Gastroesophageal sphincter (tissue), 3 donors: ENCODE data around the gene EXOC2.

Source experiments
- POLR2A ChIP-seq, 2 donors: fragments of 450-650 bp; IDR thresholded peaks; one replicate each; pipeline ENCODE4 v1.6.1; 2017; ENCODE audit warnings: antibody characterized with exemption in 2 of 2, mild to moderate bottlenecking in 2 of 2, moderate library complexity in 1 of 2
- TF ChIP-seq, protein P1 (sequence below), 4 experiments: fragments of 200-600 bp in 2 of 4; fragments of 450-650 bp in 2 of 4; sonication (generic) in 1 of 4; IDR thresholded peaks; one replicate each; pipeline ENCODE4 v1.5.1; 2017 to 2019; ENCODE audit warnings: antibody characterized with exemption in 4 of 4, mild to moderate bottlenecking in 2 of 4, moderate library complexity in 2 of 4

DNA sequence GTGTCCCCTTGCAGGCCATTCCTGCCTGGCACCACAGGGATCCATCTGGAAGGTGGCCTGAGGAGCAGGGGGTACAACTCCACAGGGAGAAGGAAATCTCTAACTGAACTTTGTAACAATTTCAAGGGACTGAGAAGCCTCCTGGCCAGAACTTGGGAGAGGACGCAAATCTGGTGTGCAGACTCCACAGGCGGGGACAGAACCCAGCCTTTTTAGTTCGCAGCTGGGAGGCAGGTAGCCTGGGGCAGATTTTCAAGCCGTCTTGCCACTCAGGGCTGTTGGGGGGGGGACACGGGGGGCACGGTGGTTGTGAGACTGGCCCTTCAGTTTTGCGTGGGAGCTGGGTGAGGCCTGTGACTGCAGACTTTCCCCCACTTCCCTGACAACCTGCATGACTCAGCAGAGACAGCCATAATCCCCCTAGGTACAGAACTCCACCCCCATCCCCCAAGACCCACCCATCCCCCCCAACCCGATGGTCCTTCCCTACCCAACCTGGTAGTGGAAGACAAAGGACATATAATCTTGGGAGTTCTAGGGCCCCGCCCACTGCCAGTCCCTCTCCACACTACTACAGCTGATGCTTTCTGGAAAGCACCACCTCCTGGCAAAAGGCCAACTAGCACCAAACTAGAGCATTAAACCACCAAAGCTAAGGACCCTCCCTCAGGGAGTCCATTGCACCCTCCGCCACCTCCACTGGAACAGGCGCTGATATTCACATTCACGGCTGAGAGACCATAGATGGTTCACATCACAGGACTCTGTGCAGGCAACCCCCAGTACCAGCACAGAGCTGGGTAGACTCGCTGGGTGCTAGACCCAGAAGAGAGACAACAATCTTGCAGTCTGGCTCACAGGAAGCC is 33.0 kb downstream of the EXOC2 start:
- TF ChIP-seq, protein P1, sequence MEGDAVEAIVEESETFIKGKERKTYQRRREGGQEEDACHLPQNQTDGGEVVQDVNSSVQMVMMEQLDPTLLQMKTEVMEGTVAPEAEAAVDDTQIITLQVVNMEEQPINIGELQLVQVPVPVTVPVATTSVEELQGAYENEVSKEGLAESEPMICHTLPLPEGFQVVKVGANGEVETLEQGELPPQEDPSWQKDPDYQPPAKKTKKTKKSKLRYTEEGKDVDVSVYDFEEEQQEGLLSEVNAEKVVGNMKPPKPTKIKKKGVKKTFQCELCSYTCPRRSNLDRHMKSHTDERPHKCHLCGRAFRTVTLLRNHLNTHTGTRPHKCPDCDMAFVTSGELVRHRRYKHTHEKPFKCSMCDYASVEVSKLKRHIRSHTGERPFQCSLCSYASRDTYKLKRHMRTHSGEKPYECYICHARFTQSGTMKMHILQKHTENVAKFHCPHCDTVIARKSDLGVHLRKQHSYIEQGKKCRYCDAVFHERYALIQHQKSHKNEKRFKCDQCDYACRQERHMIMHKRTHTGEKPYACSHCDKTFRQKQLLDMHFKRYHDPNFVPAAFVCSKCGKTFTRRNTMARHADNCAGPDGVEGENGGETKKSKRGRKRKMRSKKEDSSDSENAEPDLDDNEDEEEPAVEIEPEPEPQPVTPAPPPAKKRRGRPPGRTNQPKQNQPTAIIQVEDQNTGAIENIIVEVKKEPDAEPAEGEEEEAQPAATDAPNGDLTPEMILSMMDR (IDR thresholded peaks at IDR 0.05) = no peak
- TF ChIP-seq POLR2A (IDR thresholded peaks at IDR 0.05) = no peak
